Brain microvascular endothelial cell (primary cell): ENCODE data around the gene PINLYP.
A peak's percentile ranks its signal among the peaks of the same experiment; 100 is the strongest.

Source experiments
- DNase-seq: peaks from one replicate; pipeline ENCODE4 v3.0.0-alpha.2; 2020
- H3K27ac ChIP-seq: fragments of 250-450 bp; sonication (Bioruptor Pico); 2 replicates; pipeline ENCODE4 v1.5.1; 2020; ENCODE audit warnings: mild to moderate bottlenecking, moderate library complexity
- H3K27me3 ChIP-seq: fragments of 250-450 bp; sonication (Bioruptor Pico); replicated peaks from 2 replicates; pipeline ENCODE4 v1.5.1; 2020; ENCODE audit warnings: mild to moderate bottlenecking
- H3K36me3 ChIP-seq: fragments of 250-450 bp; sonication (Bioruptor Pico); replicated peaks from 2 replicates; pipeline ENCODE4 v1.5.1; 2020; ENCODE audit warnings: mild to moderate bottlenecking
- H3K4me3 ChIP-seq: 2 replicates; pipeline ENCODE4 v1.5.1; 2011; ENCODE audit warnings: low read depth, mild to moderate bottlenecking, control low read depth, low read length, moderate library complexity
- in situ Hi-C: cut with HindIII; loops from 2 replicates; pipeline ENCODE4 v1.10.0; 2017; ENCODE audit warnings: low sequenced_read_pairs, low pct_ligation_motif_present
- TF ChIP-seq, protein P1 (sequence below): IDR thresholded peaks from 2 replicates; pipeline ENCODE4 v1.5.1; 2011; ENCODE audit warnings: low read depth, mild to moderate bottlenecking, moderate library complexity, low read length, control low read depth, inconsistent platforms; ENCODE audit errors: missing control alignments

PINLYP gene

GRCh38 chr19:43575156-43575950 is at the start of gene PINLYP, which contains the start of gene XRCC1:
Gene PINLYP (plus strand): TSS chr19:43575801. CDS start chr19:43577192, 1,391 bp downstream.
Gene XRCC1 (minus strand): TSS chr19:43575527. CDS start chr19:43575458, 69 bp downstream.
- no peaks in the 10 kb centered on the region for H3K36me3 ChIP-seq
- peak within 1 kb of the TSS; percentile 63 for H3K27ac ChIP-seq
- in situ Hi-C loops, result no loop called here
- H3K4me3 ChIP-seq, result peak within 1 kb of the TSS; percentile 90
- TF ChIP-seq, protein P1, sequence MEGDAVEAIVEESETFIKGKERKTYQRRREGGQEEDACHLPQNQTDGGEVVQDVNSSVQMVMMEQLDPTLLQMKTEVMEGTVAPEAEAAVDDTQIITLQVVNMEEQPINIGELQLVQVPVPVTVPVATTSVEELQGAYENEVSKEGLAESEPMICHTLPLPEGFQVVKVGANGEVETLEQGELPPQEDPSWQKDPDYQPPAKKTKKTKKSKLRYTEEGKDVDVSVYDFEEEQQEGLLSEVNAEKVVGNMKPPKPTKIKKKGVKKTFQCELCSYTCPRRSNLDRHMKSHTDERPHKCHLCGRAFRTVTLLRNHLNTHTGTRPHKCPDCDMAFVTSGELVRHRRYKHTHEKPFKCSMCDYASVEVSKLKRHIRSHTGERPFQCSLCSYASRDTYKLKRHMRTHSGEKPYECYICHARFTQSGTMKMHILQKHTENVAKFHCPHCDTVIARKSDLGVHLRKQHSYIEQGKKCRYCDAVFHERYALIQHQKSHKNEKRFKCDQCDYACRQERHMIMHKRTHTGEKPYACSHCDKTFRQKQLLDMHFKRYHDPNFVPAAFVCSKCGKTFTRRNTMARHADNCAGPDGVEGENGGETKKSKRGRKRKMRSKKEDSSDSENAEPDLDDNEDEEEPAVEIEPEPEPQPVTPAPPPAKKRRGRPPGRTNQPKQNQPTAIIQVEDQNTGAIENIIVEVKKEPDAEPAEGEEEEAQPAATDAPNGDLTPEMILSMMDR, result no peak
- H3K27me3 ChIP-seq, result no peaks in the 10 kb centered on the region
- peak; percentile 97 for DNase-seq

DNA sequence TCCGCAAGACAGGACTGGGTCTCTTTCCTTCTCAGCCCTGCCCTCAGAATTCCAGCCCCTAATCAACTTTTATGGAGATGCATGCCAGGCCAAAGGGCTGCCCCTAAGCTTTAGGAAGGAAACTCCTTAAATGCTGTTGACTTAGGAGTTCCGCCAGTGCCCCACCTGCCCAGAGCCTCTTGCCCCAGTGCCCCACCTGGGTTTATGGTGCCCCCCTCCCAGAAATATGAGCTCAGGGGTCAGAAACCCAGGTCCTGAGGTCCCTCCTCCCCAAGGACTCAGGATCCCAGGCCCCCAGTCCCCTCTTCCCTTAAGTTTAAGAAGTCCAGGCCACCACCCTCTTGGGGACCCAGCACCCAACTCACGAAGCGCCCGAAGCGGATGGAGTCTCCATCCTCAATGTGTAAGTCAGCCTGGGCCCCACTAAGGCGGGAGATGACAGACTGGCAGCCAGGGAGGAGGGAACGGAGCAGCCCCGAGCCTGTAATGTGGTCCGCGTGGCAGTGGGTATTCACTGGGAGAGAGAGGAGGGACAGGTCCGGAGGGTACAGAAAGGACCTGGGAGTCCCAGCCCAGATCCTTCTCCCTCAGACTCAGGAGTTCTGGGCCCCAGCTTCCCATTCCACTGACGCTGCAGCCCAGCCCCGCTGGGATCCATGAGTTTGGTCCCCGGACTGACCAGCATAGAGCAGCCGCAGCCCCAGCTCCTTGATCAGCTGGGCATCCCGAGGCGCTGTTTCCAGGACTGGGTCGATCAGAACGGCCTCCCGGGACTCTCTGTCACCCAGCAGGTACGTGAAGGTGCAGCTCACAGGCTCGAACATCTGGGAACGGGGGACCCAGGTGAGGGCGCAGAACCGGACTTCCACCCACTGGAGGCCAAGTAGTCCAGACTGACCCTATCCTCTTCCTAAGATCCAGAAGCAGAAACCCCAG is 49.5 kb upstream of the PINLYP start:
- no peak for DNase-seq
- in situ Hi-C loops, result no loop called here
- TF ChIP-seq, protein P1, result no peak
- peak overlapping the region; percentile 82 for H3K4me3 ChIP-seq
- no peak overlapping the region for H3K27ac ChIP-seq
- no peaks in the 10 kb centered on the region for H3K27me3 ChIP-seq
- H3K36me3 ChIP-seq, result no peaks in the 10 kb centered on the region

DNA sequence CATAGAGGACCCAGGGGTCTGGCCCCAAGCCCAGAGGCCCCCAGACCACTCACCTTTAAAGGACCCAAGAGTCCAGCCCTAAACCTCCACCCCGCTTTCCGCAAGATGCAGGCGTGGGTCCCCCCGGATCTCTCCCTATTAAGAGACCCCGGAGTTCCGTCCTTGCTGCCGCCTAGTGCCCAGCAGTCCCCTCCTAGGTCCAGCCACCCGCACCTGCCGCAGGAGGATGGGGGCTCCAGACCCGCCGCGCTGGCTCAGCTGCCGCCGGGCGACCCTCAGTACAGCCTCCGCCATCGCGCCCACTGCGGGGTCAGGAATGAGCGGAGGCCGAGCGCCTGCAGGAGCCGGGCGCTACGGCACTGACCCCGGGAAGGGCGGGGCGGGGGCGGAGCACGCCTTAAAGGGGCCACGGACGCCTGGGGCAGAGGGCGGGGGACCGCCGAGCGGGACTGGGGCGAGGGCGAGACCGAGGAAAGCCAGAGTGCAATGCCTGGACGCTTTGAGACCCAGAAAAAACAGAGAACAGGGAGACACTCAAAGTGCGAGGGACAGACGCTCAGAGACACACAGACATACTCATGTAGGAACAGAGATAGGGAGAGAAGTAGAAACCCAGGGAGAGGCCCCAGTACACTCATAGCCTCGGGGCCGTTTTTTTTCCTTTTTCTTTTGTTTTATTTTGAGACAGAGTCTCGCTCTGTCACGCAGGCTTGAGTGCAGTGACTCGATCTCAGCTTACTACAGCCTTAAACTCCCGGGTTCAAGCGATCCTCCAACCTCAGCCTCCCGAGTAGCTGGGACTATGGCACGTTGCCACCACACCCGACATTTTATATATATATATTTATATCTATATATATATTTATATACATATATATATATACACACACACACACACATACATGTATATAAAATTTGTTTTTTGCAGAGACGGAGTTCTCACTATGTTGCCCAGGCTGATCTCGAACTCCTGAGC is 48.4 kb upstream of the PINLYP start, which contains the start of gene ETHE1:
TSS of gene ETHE1 (minus strand) at position 318 of the 976 bp plus-strand sequence. CDS start at position 294, 24 bp downstream.
- no peaks in the 10 kb centered on the region for H3K27me3 ChIP-seq
- H3K27ac ChIP-seq, result peak within 1 kb of the TSS; percentile 46
- no peaks in the 10 kb centered on the region for H3K36me3 ChIP-seq
- TF ChIP-seq, protein P1, result no peak
- peak; percentile 31 for DNase-seq
- in situ Hi-C loops, result no loop called here
- H3K4me3 ChIP-seq, result peak within 1 kb of the TSS; percentile 82

- no peak for DNase-seq
- Histone ChIP-seq H3K36me3 (no peaks in the 10 kb centered on the region), H3K4me3 (no peak overlapping the region), H3K27ac (no peak overlapping the region), H3K27me3 (no peaks in the 10 kb centered on the region)
- in situ Hi-C loops, result no loop called here
- TF ChIP-seq, protein P1, result no peak
Measured at GRCh38 chr19:43527860-43528622, 47.6 kb upstream of the PINLYP start.
